Measurements from ENCODE around the gene MMP2. TPM values are rescaled to one million over a fixed set of nuclear protein-coding genes. Genes with fewer than 3 reads are reported as not detected.

MMP2 gene
- total RNA-seq, 1 donor from 2014 or later = 521 TPM

GRCh38 chr16:55492756-55493380, 13.9 kb downstream of the MMP2 start:
- DNase-seq (ENCODE audit: low spot score) = no peak

DNA sequence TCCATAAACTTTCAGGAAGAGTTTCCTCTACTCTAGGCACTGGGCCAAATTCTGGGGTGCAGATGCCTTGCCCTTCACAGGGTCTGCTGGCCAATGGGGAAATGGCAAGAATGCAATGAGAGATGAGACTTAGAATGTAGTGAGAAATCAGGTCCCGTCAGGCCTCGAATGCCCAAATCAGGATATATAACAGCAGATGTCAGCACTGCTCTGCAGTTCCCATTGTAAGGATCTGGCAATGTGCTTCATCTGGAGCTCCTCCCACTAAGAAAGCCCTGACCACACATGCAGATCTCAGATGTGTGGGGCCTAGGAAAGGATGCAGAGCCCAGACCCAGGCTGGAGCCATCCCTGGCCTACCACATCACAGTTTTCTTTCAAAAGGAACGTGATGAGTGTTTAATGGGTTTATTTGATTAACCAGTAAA, 16.0 kb downstream of the MMP2 start:
- no peak for DNase-seq (ENCODE audit: low spot score)

DNA sequence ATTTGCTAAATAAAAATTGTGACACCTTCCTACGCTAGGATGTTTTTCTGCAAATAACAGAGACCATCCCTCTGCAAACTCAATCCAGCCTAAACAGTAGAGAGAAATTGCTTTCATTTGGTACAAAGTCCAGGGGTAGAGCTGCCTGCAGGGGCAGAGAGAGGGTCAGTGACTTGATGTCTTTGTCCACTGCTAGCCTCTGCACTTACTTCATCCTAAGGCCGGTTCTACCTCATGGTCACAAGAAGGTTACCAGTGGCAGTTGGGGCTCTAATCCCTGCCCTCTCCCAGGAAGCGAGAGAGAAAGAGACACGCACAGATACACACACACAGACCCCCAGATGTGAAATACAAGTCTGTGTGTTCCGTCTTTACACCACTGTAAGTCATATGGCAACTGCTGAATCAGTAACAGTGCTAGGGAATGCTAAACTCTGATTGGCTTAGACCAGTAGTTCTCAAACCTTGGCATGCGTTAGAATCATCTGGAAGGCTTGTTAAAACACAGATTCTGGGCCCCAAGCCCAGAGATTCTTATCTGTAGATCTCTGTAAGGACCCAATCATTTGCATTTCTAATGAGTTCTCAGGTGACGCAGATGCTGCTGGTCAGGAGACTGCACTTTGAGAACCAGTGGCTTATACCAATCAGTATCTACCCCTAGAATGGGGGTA, 16.8 kb downstream of the MMP2 start:
- DNase-seq (ENCODE audit: low spot score) = no peak

DNA sequence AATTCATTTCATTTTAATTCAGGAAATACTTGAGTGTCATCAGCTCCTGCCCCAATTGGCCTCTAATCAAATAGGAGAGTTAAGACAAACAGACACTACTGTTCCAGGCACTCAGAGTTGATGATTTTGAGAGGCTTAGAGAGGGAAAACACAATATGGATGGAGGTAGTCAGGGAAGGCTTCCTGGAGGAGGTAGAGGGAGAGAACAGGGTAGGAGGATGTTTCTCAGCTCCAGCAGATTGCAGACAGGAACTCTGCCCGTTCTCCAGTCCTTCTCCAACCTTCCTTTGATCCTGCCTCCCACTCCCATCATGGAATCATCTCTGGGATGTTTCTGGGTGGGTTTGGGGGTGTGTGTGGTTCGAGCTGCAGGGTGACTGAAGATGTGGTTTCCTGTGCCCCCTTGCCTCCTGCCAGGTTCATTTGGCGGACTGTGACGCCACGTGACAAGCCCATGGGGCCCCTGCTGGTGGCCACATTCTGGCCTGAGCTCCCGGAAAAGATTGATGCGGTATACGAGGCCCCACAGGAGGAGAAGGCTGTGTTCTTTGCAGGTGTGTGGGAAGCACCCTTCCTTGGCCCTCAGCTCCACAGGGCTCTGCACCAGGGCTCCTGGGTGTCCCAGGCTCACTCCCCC, 17.6 kb downstream of the MMP2 start:
- no peak for DNase-seq (ENCODE audit: low spot score)

DNA sequence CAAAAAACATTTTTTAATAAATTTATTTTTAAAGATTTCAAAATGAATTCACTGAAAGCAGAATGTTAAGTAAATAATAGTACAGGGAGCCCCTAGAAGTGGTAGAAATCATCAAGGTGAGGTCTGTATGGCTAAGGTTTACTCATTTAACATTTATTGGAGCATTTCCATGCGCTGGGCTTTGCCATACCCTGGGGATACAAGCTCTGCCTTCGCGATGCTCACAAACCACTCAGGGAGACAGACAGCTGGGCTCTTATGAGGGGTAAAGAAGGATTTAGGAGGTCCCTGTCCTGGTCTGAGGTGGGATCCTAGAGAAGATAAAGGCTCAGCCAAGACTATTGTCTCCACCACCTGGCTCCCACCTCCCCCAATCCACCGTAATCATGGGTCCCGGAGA, 18.6 kb downstream of the MMP2 start:
- no peak for DNase-seq (ENCODE audit: low spot score)

DNA sequence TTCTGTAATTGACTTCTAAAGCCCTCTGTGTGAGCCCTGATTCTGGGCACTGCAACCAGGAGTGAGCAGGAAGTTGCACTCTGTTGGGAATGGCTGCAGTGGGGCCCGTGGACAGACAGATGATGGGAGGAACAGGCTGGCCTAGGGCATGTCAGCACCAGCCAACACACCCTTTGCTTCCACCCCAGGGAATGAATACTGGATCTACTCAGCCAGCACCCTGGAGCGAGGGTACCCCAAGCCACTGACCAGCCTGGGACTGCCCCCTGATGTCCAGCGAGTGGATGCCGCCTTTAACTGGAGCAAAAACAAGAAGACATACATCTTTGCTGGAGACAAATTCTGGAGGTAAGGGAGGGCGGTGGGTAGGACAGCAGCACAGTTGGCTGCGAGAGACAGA, 19.1 kb downstream of the MMP2 start:
- no peak for DNase-seq (ENCODE audit: low spot score)

DNA sequence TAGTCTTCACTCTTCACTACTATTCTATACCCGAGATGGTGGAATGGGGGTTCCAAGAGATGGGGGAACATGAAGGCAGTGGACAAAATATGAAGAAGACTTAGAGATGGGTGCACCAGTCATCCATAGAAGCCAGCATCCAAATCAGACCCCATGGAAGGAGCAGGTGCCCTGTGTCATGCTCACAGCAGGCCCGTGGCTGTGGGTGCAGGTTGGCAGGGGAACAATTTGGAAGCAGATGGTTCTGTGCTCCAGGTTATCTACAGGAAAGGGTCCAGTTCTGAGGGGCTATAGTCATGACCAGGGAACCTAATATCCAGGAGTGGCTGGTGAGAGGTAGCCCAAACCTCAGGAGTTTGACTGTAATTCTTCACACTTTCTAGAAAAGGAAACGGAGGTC, 20.3 kb downstream of the MMP2 start:
- no peak for DNase-seq (ENCODE audit: low spot score)

DNA sequence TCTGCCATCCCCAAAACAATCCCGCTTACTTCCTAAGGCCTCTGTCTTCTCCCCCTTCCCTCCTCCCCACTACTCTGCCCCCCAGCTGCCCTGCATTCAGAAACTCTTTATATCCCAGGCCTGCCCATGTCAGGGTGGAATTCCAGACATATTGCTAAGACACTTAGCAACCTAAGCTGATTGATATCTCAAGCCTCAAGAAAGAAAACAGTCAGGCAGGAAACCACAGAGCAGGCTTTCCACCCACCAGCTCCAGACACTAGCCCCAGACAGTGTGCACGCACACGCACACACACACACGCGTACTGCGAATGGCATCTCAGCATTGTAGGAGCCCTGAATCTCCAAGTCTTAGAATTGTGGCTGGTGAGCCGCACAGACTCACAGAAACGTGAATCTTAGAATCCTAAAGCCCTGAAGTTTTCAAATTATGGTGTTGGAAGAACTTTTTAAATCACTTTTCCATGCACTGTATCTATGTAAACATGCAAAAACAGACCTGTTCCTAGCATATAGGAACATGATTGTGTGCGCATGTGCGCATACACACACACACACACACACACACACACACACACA, 21.0 kb downstream of the MMP2 start:
- no peak for DNase-seq (ENCODE audit: low spot score)

- DNase-seq (ENCODE audit: low spot score) = no peak
Measured at GRCh38 chr16:55500530-55501011, 21.6 kb downstream of the MMP2 start.

GRCh38 chr16:55501549-55502322, 22.7 kb downstream of the MMP2 start:
- peak; percentile 75 for DNase-seq (ENCODE audit: low spot score)

DNA sequence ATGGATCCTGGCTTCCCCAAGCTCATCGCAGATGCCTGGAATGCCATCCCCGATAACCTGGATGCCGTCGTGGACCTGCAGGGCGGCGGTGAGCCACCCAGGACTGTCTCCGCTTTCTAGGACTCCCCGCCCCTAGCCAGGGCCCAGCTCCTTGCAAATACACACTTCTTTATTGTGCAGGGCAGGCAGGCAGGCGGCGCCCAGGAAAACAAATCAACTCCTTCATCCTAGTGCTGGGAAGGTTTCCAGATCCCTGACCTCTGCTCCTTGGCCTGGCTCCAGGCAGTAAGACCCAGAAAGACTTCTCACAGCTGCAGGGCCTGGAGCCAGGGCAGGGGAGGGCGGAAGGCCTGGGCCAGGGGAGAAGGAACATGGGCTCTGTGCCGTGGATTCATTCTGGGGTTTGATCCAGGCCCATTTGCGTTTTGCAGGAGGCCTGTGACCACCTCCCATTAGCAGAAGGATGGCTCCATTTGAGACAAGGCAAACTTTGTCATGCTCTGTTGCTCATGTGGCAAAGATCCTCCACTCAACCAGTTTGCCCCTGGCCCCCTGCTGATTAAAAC, 23.9 kb downstream of the MMP2 start:
- peak; percentile 90 for DNase-seq (ENCODE audit: low spot score)

- peak; percentile 78 for DNase-seq (ENCODE audit: low spot score)
Measured at GRCh38 chr16:55503726-55504550, 24.9 kb downstream of the MMP2 start.

GRCh38 chr16:55505333-55506015, 26.5 kb downstream of the MMP2 start:
- no peak for DNase-seq (ENCODE audit: low spot score)

DNA sequence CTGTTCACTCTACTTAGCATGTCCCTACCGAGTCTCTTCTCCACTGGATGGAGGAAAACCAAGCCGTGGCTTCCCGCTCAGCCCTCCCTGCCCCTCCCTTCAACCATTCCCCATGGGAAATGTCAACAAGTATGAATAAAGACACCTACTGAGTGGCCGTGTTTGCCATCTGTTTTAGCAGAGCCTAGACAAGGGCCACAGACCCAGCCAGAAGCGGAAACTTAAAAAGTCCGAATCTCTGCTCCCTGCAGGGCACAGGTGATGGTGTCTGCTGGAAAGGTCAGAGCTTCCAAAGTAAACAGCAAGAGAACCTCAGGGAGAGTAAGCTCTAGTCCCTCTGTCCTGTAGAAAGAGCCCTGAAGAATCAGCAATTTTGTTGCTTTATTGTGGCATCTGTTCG, 27.1 kb downstream of the MMP2 start:
- DNase-seq (ENCODE audit: low spot score) = no peak

DNA sequence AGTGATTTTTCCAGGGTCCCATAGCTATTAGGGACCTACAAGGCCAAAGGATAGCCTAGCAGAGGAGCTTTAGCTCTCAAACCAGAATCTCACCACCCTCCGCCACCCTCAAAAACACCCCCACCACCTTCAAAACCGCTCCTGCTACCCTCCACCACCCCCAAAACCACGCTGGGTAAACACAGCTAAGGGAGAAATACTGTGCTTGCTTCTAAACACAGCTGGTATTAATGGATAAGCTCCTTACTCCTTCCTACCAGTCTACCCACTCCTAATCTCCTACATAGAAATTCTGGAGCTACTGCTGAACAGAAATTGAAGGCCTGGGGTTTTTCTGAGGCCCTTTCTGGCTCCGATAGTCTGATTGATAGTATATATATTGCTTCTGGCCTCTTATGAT, 27.7 kb downstream of the MMP2 start:
- no peak for DNase-seq (ENCODE audit: low spot score)

DNA sequence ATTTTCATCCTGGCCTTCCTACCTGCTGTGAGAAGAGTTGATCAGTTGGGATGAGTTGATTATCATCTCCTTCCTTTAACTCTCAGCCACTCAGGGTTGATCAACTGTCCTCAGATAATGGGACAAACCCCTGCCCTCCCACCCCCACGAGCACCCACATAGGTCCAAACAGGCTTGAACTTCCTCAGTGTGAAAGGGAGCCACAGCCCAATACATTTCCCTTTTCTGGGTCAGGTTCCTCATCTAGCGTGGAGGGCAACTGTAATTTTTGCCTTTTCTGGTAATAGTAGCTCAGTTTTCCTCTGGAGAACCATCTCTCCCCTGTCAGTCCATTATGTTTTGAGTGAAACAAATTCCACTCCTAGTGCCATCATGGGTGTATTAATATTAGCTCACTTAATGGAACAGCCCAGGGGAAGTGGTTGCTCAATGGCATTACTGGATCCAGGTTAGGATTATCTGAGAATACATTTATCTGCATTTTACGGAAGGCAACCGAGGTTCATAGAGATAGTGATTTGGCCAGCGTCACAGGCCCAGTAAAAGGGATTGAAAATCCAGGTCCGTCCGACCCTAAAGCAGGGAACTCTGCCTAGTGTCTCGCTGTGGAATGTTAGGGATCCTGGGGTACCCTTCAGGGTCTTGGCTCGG, 29.4 kb downstream of the MMP2 start:
- DNase-seq (ENCODE audit: low spot score) = no peak

GRCh38 chr16:55508941-55509931, 30.2 kb downstream of the MMP2 start, which contains the start of gene LPCAT2:
Gene LPCAT2, plus strand, starts transcription at chr16:55509072. Its CDS starts 110 bp downstream, at chr16:55509182.
- no peak for DNase-seq (ENCODE audit: low spot score)

All from mesenteric fat pad (tissue), 1 donor.